MM.1S (cell line): ENCODE measurements around the gene RGL4.

ENCODE experiments used
- DNase-seq: peaks from one replicate; pipeline ENCODE4 v3.0.0-alpha.2; 2015
- H2AFZ ChIP-seq: fragments of 300-600 bp; sonication (generic); 2 replicates; pipeline ENCODE4 v1.6.0; 2016; ENCODE audit warnings: antibody characterized with exemption, low read length
- H3F3A ChIP-seq: fragments of 300-600 bp; sonication (generic); 2 replicates; pipeline ENCODE4 v1.6.1; 2016; ENCODE audit warnings: mild to moderate bottlenecking, antibody characterized with exemption, low read length, moderate library complexity, mixed read lengths; ENCODE audit not compliant: insufficient read depth
- H3K27ac ChIP-seq: fragments of 300-600 bp; sonication (generic); 2 replicates; pipeline ENCODE4 v1.5.1; 2016; ENCODE audit warnings: mild to moderate bottlenecking, low read length
- H3K27me3 ChIP-seq: fragments of 300-600 bp; sonication (generic); replicated peaks from 2 replicates; pipeline ENCODE4 v1.6.0; 2016; ENCODE audit warnings: low read length; ENCODE audit not compliant: insufficient read depth
- H3K36me3 ChIP-seq: fragments of 300-600 bp; sonication (generic); replicated peaks from 2 replicates; pipeline ENCODE4 v1.6.1; 2016; ENCODE audit warnings: mild to moderate bottlenecking, low read length, mixed read lengths; ENCODE audit not compliant: insufficient read depth
- H3K4me1 ChIP-seq: fragments of 300-600 bp; sonication (generic); 2 replicates; pipeline ENCODE4 v1.6.1; 2016; ENCODE audit warnings: low read length, mixed read lengths
- H3K4me2 ChIP-seq: fragments of 300-600 bp; sonication (generic); 2 replicates; pipeline ENCODE4 v1.6.0; 2016; ENCODE audit warnings: low read depth, low read length
- H3K4me3 ChIP-seq: fragments of 300-600 bp; sonication (generic); 2 replicates; pipeline ENCODE4 v1.5.1; 2016; ENCODE audit warnings: low read length, mixed read lengths
- H3K79me2 ChIP-seq: fragments of 300-600 bp; sonication (generic); 2 replicates; pipeline ENCODE4 v1.6.1; 2016; ENCODE audit warnings: mixed run types, low read length, mixed read lengths
- H3K9ac ChIP-seq: fragments of 300-600 bp; sonication (generic); 2 replicates; pipeline ENCODE4 v1.6.1; 2016; ENCODE audit warnings: low read length, mixed read lengths
- H3K9me2 ChIP-seq: fragments of 300-600 bp; sonication (generic); replicated peaks from 2 replicates; pipeline ENCODE4 v1.6.1; 2016; ENCODE audit warnings: mild to moderate bottlenecking, low read length, mixed read lengths; ENCODE audit not compliant: insufficient read depth
- H3K9me3 ChIP-seq: fragments of 300-600 bp; sonication (generic); replicated peaks from 2 replicates; pipeline ENCODE4 v1.6.1; 2016; ENCODE audit warnings: mild to moderate bottlenecking, low read length, mixed read lengths; ENCODE audit not compliant: insufficient read depth
- H4K20me1 ChIP-seq: fragments of 300-600 bp; sonication (generic); 2 replicates; pipeline ENCODE4 v1.6.1; 2016; ENCODE audit warnings: mild to moderate bottlenecking, low read length, moderate library complexity, mixed read lengths; ENCODE audit not compliant: insufficient read depth
- CTCF ChIP-seq: fragments of 300-600 bp; sonication (generic); IDR thresholded peaks from 2 replicates; pipeline ENCODE4 v1.5.1; 2016; ENCODE audit warnings: antibody characterized with exemption, low read length, mixed read lengths
- EZH2 ChIP-seq: fragments of 300-600 bp; sonication (generic); optimal IDR thresholded peaks from 2 replicates; pipeline ENCODE3; 2017; ENCODE audit warnings: low read depth, mild to moderate bottlenecking, antibody characterized with exemption, low read length, mixed read lengths
- EZH2phosphoT487 ChIP-seq: fragments of 300-600 bp; sonication (generic); IDR thresholded peaks from 2 replicates; pipeline ENCODE4 v1.6.1; 2018; ENCODE audit warnings: antibody characterized with exemption, low read length

Gene RGL4

GRCh38 chr22:23718371-23719165 lies 27.8 kb downstream of the RGL4 start:
- Histone ChIP-seq H3K9me2 (no peaks in the 10 kb centered on the region), H3K4me1 (peaks cover 7% of the 10 kb centered on the region), H4K20me1 (no peaks in the 10 kb centered on the region), H3K4me2 (no peak overlapping the region), H3K9ac (no peak overlapping the region), H3K4me3 (no peak overlapping the region), H2AFZ (no peak overlapping the region), H3K36me3 (no peaks in the 10 kb centered on the region), H3K27ac (no peak overlapping the region), H3F3A (no peaks in the 10 kb centered on the region), H3K27me3 (no peaks in the 10 kb centered on the region), H3K9me3 (no peaks in the 10 kb centered on the region), H3K79me2 (peaks cover 21% of the 10 kb centered on the region)
- DNase-seq, result no peak
- no peak for TF ChIP-seq EZH2
- TF ChIP-seq EZH2phosphoT487, result no peak
- no peak for TF ChIP-seq CTCF

- Histone ChIP-seq H3K79me2 (peaks cover 13% of the 10 kb centered on the region), H3K27ac (no peak overlapping the region), H3K9ac (no peak overlapping the region), H3K9me3 (no peaks in the 10 kb centered on the region), H4K20me1 (no peaks in the 10 kb centered on the region), H3K4me3 (no peak overlapping the region), H3F3A (no peaks in the 10 kb centered on the region), H3K27me3 (no peaks in the 10 kb centered on the region), H3K9me2 (no peaks in the 10 kb centered on the region), H3K36me3 (no peaks in the 10 kb centered on the region), H3K4me2 (no peak overlapping the region), H3K4me1 (peaks cover 7% of the 10 kb centered on the region), H2AFZ (no peak overlapping the region)
- no peak for TF ChIP-seq CTCF
- no peak for TF ChIP-seq EZH2
- no peak for TF ChIP-seq EZH2phosphoT487
- no peak for DNase-seq
These were observed 30.0 kb downstream of the RGL4 start for GRCh38 chr22:23720855-23721254.

- no peak overlapping the region for H3K4me2 ChIP-seq
- H3K36me3 ChIP-seq, result no peaks in the 10 kb centered on the region
- H3K9ac ChIP-seq, result no peak overlapping the region
- DNase-seq, result no peak
- TF ChIP-seq CTCF (no peak), EZH2phosphoT487 (no peak), EZH2 (no peak)
- H3K4me1 ChIP-seq, result peaks cover 4% of the 10 kb centered on the region
- no peaks in the 10 kb centered on the region for H3K27me3 ChIP-seq
- no peak overlapping the region for H2AFZ ChIP-seq
- no peaks in the 10 kb centered on the region for H3K79me2 ChIP-seq
- H3K4me3 ChIP-seq, result no peak overlapping the region
- no peaks in the 10 kb centered on the region for H3F3A ChIP-seq
- H3K27ac ChIP-seq, result no peak overlapping the region
- H3K9me2 ChIP-seq, result no peaks in the 10 kb centered on the region
- no peaks in the 10 kb centered on the region for H4K20me1 ChIP-seq
- no peaks in the 10 kb centered on the region for H3K9me3 ChIP-seq
These were observed 31.3 kb downstream of the RGL4 start for GRCh38 chr22:23722160-23722559.
